Stimulated activated CD8-positive, alpha-beta memory T cell treated with anti-CD3 and anti-CD28 coated beads, Interleukin-7, amount 100 ng/mL, for 4 hours (primary cell): ENCODE measurements around the gene KCND2.
"Not testable (repeated sequence)": the region's sequence is repeated elsewhere in the genome, so short reads cannot be mapped to it uniquely, and the experiment has no call there.

Source experiments
- DNase-seq, 2 donors: peaks; one replicate each; pipeline ENCODE4 v3.0.0-alpha.2; 2020; ENCODE audit warnings: low read depth in 2 of 2

Gene KCND2

GRCh38 chr7:120587243-120587642 is 314.3 kb downstream of the KCND2 start:
- DNase-seq, result no peak

DNA sequence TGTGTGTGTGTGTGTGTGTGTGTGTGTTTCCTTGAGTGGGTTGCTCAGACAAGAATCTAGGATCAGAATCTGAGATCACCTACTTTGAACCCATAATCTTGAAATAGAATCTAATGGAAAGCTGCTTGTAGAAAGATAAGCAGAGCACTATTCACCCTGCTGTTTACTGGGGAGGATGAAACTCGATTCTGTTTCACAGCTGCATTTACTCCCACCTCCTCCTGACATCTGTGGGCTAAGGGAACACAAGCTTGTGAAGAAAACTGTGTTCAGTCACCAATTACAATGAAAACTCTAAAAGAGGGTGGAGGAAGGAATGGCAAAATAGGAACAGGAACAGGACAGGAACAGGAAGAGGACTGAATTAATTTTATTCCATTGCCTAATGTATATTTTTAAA is 315.4 kb downstream of the KCND2 start:
- DNase-seq, result no peak

- no peak for DNase-seq
These were observed 315.9 kb downstream of the KCND2 start for GRCh38 chr7:120588862-120589261.

GRCh38 chr7:120600607-120601006 is 327.6 kb downstream of the KCND2 start:
- no peak for DNase-seq

DNA sequence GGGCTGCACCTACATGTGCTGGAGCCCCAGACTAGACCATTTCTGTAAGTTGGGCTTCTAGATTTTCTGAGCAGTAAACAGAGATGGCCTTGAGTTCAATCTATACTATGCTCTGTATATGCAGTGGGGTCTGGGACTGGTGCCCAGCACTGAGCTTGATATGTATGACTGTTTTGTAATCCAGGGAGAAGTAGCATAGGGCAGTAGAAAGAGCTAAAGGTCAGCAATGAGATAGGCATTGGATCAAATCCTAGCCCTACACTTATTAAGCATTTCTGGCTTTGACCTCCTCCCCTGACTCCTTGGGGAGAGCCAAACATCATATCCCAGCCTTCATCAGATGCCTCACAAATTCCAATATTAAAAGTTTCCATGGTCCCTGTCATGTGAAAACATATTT is 330.4 kb downstream of the KCND2 start:
- DNase-seq, result no peak

DNA sequence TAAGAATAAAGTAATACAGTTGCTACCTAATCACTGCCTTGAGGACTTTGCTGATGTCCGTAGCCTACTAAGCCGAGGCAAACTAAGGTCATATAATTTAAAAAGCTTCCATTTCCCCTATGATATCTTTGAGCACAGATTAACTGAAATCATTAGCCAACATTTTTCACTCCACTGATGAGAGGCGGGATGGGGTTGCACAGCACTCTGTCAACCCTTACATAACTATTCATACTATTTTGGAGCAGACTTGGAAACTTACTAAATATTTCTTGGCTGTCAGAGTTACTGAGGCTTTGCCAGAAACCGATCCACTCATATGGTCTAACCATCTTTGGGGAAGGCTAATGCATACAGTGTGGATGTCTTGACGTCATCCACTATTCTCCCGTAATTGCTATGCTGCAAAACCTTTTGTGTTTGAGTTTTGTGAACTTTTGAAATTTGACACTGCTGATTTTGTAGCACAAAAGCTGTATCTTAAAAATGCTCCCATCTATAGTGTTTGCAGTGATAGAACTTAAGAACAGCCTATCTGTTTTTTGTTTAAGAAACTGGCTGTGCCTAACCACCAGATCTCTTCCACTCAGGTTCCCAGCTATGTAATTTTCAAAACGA is 336.3 kb downstream of the KCND2 start:
- DNase-seq, result no peak

DNA sequence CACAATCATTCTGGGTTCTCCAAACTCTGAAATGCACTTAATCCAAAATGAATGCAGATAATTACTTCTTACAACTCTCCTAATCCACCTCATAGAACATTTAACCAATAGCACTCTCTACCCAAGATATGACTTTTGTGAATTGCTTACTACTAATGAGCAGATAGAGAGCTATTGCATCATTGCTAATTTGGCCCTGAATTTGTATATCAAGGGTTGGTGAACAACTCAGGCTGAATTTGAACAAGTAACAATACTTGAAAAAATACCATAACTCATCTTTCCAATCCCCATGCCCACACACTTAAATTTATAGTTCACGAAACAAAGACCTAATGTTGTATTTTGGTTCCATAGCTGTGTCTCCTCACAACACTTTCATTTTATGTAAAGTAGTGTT is 339.0 kb downstream of the KCND2 start:
- DNase-seq, result no peak

GRCh38 chr7:120615703-120616102 is 342.7 kb downstream of the KCND2 start:
- DNase-seq, result no peak

DNA sequence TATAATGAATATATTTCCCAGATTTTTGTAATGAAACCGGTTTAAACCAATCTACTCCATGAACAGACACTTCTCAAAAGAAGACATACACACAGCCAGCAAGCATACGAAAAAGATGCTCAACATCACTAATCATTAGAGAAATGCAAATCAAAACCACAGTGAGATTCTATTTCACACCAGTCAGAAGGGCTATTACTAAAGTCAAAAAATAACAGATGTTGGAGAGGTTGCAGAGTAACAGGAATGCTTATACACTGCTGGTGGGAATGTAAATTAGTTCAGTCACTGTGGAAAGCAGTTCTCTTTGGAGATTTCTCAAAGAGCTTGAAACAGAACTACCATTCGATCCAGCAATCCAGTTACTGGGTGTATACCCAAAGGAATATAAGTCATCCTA is 344.3 kb downstream of the KCND2 start:
- DNase-seq, result no peak

- DNase-seq, result no peak
These were observed 355.3 kb downstream of the KCND2 start for GRCh38 chr7:120628251-120628650.

DNA sequence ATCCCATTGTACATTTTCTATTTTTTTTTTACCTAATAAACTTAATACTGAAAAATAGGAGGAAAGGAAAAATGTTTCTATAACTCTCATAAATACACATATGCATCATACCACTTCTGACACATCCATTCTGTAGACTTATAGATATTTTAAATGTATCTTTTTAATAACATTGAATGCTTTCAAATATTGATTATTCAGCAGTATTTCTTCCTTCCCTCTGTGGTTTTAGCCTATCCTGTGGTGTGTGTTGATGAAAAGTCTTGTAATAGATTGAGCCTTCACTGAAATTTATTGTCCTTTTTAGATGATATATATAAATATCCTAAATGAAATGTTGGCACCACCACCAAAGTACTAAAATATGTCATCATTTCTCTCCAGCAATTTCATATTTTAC is 366.9 kb downstream of the KCND2 start:
- DNase-seq, result no peak

DNA sequence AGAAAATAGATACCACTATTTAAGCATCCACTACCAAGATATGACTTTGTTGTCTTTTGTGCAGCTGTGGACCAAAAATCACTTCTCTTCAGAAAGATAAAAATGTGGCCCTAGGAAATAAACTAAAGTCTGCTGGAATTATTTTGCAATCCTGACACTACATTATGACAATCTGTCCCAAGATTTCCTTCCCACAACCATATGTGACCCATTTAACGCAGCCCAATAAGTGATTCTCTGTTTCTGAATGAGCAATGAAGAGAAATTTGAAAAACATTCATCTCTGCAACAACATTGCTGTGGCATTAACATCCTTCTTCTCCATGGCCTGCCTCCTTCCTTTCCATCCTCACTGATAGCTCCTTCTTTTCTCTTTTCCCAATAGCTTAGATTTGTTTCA is 373.0 kb downstream of the KCND2 start:
- DNase-seq, result no peak

- DNase-seq, result no peak
These were observed 381.3 kb downstream of the KCND2 start for GRCh38 chr7:120654241-120654640.

DNA sequence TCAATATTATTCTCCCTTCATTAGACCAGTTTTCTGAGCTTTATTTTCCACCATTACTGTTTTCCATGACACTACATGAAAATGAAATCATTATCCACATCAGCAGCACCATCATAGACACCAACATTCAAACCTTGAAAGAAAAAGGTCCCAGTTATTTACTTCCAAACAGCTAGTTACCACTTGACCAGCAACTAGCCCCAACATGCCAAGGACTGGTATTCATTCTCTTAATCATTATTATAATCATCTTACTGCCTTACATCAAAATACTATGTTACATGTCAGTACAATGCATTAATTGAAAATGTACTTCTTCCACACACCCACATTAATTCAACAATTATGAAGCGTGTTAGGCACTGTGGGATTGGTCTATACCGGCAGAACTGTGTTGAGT is 385.5 kb downstream of the KCND2 start:
- DNase-seq, result no peak

DNA sequence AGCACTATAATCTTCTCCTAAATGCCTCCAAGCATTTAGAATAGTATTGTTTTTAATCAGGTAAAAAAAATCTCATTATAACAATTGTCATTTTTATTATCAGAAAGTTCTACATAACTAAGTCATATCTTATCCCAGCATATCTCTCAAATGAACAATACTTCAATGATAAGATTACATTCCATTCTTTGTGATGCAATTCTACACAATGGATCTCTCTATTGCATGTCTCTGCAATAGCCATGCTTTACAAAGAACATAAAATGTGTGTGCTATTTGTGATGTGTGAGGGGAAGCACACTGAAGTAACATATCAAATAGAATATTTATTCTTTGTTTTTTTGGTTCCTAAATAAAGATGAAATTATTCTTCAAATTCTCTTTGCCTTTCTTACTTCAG is 389.3 kb downstream of the KCND2 start:
- no peak for DNase-seq

DNA sequence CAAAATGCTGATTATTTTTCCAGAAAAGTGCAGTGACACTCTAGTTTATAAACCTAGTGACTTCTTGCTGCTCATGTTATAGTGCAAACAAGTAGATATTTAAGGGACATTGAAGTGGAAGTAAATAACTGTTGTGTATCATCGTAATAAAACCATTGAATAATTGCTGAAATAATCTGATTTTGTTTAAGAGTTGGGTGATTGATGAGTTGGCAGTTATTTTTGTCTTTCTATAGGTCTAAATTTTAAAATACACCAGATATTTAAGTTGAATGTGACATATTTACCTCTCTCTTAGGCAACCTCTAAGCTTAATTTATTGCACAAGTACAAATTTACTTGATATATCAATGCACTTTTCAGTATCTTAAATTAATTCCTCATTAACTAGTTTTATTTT is 392.1 kb downstream of the KCND2 start:
- DNase-seq, result no peak

DNA sequence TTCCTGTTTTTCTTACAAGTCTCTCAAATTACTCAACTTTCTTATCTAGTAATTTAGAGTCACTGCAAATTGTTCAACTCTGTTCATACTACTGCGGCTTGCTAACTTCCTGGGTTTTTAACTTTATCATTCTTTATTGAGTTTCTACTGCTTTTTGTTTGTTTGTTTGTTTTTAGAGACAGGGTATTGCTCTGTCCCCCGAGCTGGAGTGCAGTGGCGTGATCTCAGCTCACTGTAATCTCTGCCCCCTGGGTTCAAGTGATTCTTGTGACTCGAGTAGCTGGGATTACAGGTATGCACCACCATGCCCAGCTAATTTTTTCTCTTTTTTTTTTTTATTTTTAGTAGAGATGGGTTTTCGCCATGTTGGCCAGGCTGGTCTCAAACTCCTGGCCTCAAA is 402.1 kb downstream of the KCND2 start:
- DNase-seq, result no peak

GRCh38 chr7:120677535-120677934 is 404.6 kb downstream of the KCND2 start:
- DNase-seq, result no peak

GRCh38 chr7:120680985-120681384 is 408.0 kb downstream of the KCND2 start:
- DNase-seq, result no peak

- no peak for DNase-seq
These were observed 411.5 kb downstream of the KCND2 start for GRCh38 chr7:120684463-120684862.

DNA sequence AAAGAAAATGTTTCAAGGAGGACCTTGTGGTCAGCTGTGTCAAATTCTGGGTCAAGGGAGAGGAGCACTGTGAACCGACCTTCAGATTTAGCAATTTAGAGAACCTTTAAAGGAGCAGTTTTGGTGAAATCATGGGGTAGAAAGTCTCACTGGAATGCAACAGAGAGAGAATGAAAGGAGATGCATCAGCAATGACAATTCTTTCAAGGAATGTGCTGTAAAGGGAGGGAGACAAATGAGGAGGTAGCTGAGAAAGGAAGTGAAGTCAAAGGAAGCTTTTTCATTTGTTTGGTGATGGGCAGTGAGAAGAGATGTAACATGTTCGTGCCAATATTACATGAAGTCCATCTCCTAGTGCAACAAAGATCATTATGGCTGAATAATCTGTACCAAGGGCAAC is 418.9 kb downstream of the KCND2 start:
- DNase-seq, result no peak

- DNase-seq, result no peak
These were observed 422.9 kb downstream of the KCND2 start for GRCh38 chr7:120695848-120696247.

DNA sequence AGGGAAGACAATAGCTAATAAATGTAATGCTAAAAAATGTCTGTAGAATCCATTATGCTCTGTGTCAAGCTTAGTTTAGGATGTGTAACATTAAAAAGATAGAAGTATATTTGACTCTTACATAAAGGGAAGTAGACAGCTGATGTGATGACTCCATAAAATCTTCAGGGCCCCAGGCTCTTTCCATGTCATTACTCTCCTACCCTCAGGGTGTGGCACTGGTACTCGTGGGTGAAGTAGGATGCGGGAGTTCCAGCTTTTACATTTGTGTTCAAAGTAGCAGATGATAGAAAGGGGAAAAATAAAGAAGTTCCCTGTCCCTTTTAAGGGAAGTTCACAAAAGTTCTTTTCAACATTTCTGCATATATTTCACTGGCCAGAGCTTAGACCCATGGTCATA is 427.8 kb downstream of the KCND2 start:
- DNase-seq, result no peak

DNA sequence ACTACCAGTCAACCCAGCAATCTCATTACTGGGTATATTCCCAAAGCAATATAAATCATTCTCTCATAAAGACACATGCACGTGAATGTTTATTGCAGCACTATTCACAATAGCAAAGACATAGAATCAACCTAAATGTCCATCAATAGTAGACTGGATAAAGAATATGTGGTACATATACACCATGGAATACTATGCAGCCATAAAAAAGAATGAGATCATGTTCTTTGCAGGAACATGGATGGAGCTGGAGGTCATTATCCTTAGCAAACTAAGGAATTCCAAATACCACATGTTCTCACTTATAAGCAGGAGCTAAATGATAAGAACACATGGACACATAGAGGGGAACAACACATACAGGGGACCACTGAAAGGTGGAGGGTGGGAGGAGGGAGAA is 429.4 kb downstream of the KCND2 start:
- not testable (repeated sequence) for DNase-seq
